Pancreas (tissue), 10 donors: Measurements from ENCODE around the gene ZC2HC1C. TPM values are rescaled to one million over a fixed set of nuclear protein-coding genes. Genes with fewer than 3 reads are reported as not detected.

Source experiments
- ATAC-seq, 4 donors: fragments of 200-7000 bp; cut with Tn5 transposase; one replicate each; pipeline versions ENCODE4 v1.8.0 to v1.9.1; 2020; ENCODE audit warnings: mild to moderate bottlenecking in 4 of 4, moderate library complexity in 4 of 4
- DNase-seq, 6 donors: peaks; one replicate each; pipeline ENCODE4 v3.0.0-alpha.2; 2020
- FAIRE-seq: peaks from 2 replicates; lab custom pipeline; 2012; peaks lifted over from hg19 to GRCh38; lab: Jason Lieb, UNC
- H3K27ac ChIP-seq, 4 donors: fragments of 200-600 bp; sonication (generic); 1 replicate in 3 of 4; 2 replicates in 1 of 4; pipeline versions ENCODE4 v1.5.0 to v1.8.0; 2020
- H3K27me3 ChIP-seq, 4 donors: fragments of 200-600 bp; one replicate each; pipeline ENCODE4 v1.8.0; 2021
- H3K36me3 ChIP-seq, 3 donors: fragments of 200-600 bp; sonication (generic) in 1 of 3; one replicate each; pipeline versions ENCODE4 v1.5.0 to v1.8.0; 2020 to 2021
- H3K4me1 ChIP-seq, 3 donors: fragments of 200-600 bp; one replicate each; pipeline ENCODE4 v1.8.0; 2021
- H3K4me3 ChIP-seq, 4 donors: fragments of 200-600 bp; sonication (generic) in 2 of 4; one replicate each; pipeline versions ENCODE4 v1.5.0 to v1.8.0; 2020 to 2021
- H3K9me3 ChIP-seq, 4 donors: fragments of 200-600 bp; one replicate each; pipeline ENCODE4 v1.8.0; 2021
- WGBS, 2 donors: extraction: QIAGEN DNeasy Blood & Tissue Kit; methylation state at CpG; one replicate each; pipeline ENCODE4 v1.1.7; 2013; 5-methylcytosine and 5-hydroxymethylcytosine counted together
- intact Hi-C, 3 donors: fragments of 100-400 bp; cut with DNase I; formaldehyde crosslinking; loops; one replicate each; pipeline versions ENCODE4 v1.11.1 to v1.14.2; 2022
- polyA plus RNA-seq, 2 donors: library from polyadenylated mRNA; stranded (reverse); fragments of 200-250 nt; gene quantifications; one replicate each; pipeline ENCODE4 v1.2.3, GENCODE V29; 2013
- total RNA-seq, 6 donors: library from RNA; stranded (reverse); fragmentation: NEBNext Ultra II Directional in 4 of 6; extraction: Animal tissue kit (Norgen Biotek cat#: 25700) in 4 of 6; gene quantifications; one replicate each; pipeline versions ENCODE4 v1.2.1 to v1.2.4, GENCODE V29; 2021 to 2023
- TF ChIP-seq, protein P1 (sequence below), 4 donors: fragments of 200-600 bp; sonication (generic) in 3 of 4; IDR thresholded peaks; one replicate each; pipeline versions ENCODE4 v1.5.0 to v1.8.0; 2021; ENCODE audit warnings: antibody characterized with exemption in 4 of 4
- donor health status: healthy with polysubstance abuse.
- donor health status: DM: no; HTN: no; CAD: no; lungs with moderate emphysema.
- donor health status: DM: no; HTN: no; CAD: no.
- donor health status: control.
- donor health status: control.
- donor health status: Bipolar disorder and iron deficiency.
- donor health status: DM: yes; HTN: yes; CAD: no.
- donor health status: DM: no; HTN: no; CAD: no.
- donor health status: DM: no; HTN: no; CAD: no.
- donor health status: DM: yes; HTN: yes; CAD: no.

ZC2HC1C gene
- total and polyA plus RNA-seq, 8 donors: 2.6 to 12.1 (median 4.8) TPM

DNA sequence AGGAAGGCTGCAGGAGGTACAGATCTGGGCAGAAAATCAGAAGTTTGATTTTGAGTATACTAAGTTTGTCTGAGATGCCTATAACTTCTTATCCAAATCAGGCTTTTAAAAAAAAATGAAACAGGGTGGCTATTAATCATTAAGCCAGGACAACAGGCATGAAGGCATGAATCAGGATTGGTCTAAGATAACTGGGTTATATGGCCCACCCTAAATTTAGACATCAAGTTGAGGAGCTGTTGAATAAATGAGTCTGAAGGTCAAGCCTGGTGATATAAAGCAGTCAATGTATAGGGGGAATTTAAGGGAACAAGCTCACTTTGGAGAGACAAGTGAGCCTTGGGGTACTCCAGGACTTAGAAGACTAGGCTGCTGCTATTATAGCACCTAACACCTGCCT is 28.8 kb downstream of the ZC2HC1C start:
- no peak for DNase-seq
- Histone ChIP-seq H3K4me3 (no peak overlapping the region), H3K36me3 (peaks cover 7 to 70% (median 14%) of the 10 kb centered on the region in 3 donors), H3K27me3 (no peaks in the 10 kb centered on the region), H3K4me1 (no peaks in the 10 kb centered on the region), H3K27ac (no peak overlapping the region), H3K9me3 (no peaks in the 10 kb centered on the region)
- no peak for ATAC-seq
- TF ChIP-seq, protein P1, sequence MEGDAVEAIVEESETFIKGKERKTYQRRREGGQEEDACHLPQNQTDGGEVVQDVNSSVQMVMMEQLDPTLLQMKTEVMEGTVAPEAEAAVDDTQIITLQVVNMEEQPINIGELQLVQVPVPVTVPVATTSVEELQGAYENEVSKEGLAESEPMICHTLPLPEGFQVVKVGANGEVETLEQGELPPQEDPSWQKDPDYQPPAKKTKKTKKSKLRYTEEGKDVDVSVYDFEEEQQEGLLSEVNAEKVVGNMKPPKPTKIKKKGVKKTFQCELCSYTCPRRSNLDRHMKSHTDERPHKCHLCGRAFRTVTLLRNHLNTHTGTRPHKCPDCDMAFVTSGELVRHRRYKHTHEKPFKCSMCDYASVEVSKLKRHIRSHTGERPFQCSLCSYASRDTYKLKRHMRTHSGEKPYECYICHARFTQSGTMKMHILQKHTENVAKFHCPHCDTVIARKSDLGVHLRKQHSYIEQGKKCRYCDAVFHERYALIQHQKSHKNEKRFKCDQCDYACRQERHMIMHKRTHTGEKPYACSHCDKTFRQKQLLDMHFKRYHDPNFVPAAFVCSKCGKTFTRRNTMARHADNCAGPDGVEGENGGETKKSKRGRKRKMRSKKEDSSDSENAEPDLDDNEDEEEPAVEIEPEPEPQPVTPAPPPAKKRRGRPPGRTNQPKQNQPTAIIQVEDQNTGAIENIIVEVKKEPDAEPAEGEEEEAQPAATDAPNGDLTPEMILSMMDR (IDR thresholded peaks at IDR 0.05): no peak
- no peak for FAIRE-seq
- intact Hi-C loops: no loop called here

DNA sequence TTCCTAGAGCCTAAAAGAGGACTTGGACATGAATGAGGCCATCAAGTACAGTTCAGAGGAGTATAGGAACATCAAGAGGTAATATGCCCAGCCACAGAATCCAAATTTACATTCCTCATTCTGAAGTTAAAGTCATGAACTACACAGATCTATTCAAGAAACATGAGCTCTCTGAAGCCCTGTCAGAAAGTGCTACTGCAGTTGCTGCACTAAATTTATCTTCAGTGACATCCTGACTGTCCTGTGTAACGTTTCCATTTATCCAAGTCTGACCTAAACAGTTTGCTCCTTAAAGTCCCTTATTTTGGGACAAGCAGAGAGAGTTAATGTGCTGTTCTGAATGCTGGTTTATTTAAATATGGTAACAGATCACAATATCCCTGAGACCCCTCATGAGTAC is 29.2 kb downstream of the ZC2HC1C start:
- no peak for ATAC-seq

DNA sequence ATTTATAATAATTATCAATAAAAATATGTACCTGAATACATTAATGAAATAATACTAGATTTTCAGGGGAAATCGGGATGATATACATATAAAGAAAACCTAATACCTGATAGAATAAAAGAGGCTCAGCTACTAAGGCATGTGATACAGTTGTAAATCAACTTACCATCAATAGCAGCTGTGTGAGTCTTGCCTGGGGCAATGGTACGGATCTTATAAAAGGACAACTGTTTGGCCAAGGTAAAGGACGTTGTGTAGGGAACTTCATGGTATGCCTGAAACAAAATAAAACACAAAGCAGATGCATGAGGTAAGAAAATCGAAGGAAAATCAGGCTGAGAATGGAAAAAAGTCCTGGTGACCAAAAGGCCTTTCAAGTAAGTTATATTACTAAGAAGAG is 32.0 kb downstream of the ZC2HC1C start:
- H3K4me3 ChIP-seq: no peak overlapping the region

More for the DNA sequence above, 29.2 kb downstream of the ZC2HC1C start:
- intact Hi-C loops: no loop called here
- FAIRE-seq (no peak), DNase-seq (no peak)
- Histone ChIP-seq H3K9me3 (no peaks in the 10 kb centered on the region), H3K36me3 (peaks cover 7 to 65% (median 14%) of the 10 kb centered on the region in 3 donors), H3K27me3 (no peaks in the 10 kb centered on the region), H3K27ac (no peak overlapping the region), H3K4me3 (no peak overlapping the region), H3K4me1 (no peaks in the 10 kb centered on the region)
- 53 to 54% methylated on average over 1 of the region's 1 CpG for WGBS, 2 donors
- TF ChIP-seq, protein P1 (IDR thresholded peaks at IDR 0.05): no peak

DNA sequence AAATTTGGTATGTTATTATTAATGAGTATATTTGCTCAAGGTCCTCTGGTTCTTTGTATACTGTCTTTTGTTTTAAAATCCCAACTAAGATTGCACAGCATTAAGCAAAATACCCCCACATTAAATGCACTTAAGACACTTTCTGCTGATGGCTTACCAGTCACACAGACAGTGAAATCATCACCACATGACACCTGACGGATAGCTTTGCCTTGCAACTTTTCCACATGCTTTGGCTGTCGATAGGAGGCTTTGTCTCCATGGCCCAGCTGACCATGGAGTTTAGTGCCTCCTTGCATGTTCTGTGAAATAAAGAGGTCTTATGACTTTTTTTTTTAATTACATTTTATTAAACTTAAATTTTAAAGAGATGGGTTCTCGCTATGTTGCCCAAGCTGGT is 37.7 kb downstream of the ZC2HC1C start:
- ATAC-seq (no peak), FAIRE-seq (no peak), DNase-seq (no peak)
- Histone ChIP-seq H3K4me3 (no peak overlapping the region), H3K27me3 (no peaks in the 10 kb centered on the region), H3K9me3 (no peaks in the 10 kb centered on the region), H3K36me3 (peaks cover 0 to 49% (median 29%) of the 10 kb centered on the region in 3 donors), H3K4me1 (no peaks in the 10 kb centered on the region), H3K27ac (no peak overlapping the region)
- intact Hi-C loops: no loop called here
- TF ChIP-seq, protein P1 (IDR thresholded peaks at IDR 0.05): no peak
- WGBS, 2 donors: 62 to 74% methylated on average over 3 of the region's 3 CpGs

More for the DNA sequence above, 32.0 kb downstream of the ZC2HC1C start:
- Histone ChIP-seq H3K27me3 (no peaks in the 10 kb centered on the region), H3K9me3 (no peaks in the 10 kb centered on the region), H3K27ac (no peak overlapping the region), H3K36me3 (peaks cover 4 to 62% (median 12%) of the 10 kb centered on the region in 3 donors), H3K4me1 (no peaks in the 10 kb centered on the region)
- TF ChIP-seq, protein P1 (IDR thresholded peaks at IDR 0.05): no peak
- intact Hi-C loops: no loop called here
- ATAC-seq (no peak), DNase-seq (no peak), FAIRE-seq (no peak)
- 75 to 90% methylated on average over 4 of the region's 4 CpGs for WGBS, 2 donors

DNA sequence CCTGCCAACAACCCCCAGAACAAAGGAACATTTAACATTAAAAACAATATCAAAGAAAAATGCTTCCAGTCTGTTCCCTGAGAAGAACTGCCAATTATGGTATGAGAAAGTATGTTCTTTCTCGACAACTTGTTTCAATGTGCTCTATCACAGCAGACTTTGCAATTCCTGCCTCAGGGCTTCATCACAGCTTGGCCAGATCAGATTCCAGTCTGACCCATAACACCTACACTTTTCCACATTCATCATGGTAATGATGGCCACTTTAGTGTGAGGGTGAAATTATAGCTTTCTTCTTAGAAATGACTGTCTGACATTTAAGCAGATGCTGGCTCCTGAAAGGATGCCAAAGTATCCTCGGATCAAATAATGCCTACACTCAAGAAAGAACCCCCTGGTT is 40.4 kb downstream of the ZC2HC1C start:
- FAIRE-seq (no peak), DNase-seq (no peak), ATAC-seq (no peak)
- intact Hi-C loops: no loop called here
- TF ChIP-seq, protein P1 (IDR thresholded peaks at IDR 0.05): no peak
- H3K4me1 ChIP-seq: no peaks in the 10 kb centered on the region
- WGBS, 2 donors: 82 to 83% methylated on average over 2 of the region's 2 CpGs
- peaks cover 0 to 62% (median 41%) of the 10 kb centered on the region in 3 donors for H3K36me3 ChIP-seq
- H3K27me3 ChIP-seq: no peaks in the 10 kb centered on the region
- H3K4me3 ChIP-seq: no peak overlapping the region
- no peak overlapping the region for H3K27ac ChIP-seq
- H3K9me3 ChIP-seq: no peaks in the 10 kb centered on the region
